HEK293T (cell line): ENCODE data around the gene SMURF1.

Source experiments
- CTCF ChIA-PET: fragments of 350-600 bp; formaldehyde crosslinking; extraction: SDS; loops from one replicate; lab custom pipeline; 2021; ENCODE audit warnings: antibody characterized with exemption, inconsistent platforms; lab: Yijun Ruan, JAX
- POLR2A ChIA-PET: fragments of 350-600 bp; formaldehyde crosslinking; extraction: SDS; loops from one replicate; lab custom pipeline; 2020; ENCODE audit warnings: antibody characterized with exemption, inconsistent platforms; lab: Yijun Ruan, JAX
- DNase-seq: peaks from one replicate; pipeline ENCODE4 v3.0.0; 2012; ENCODE audit warnings: mixed read lengths; ENCODE audit errors: extremely low spot score
- ARNT ChIP-seq: fragments of 450-650 bp; IDR thresholded peaks from 2 replicates; pipeline ENCODE4 v1.6.1; 2017; ENCODE audit warnings: mild to moderate bottlenecking
- BHLHE40 ChIP-seq: fragments of 450-650 bp; IDR thresholded peaks from 2 replicates; pipeline ENCODE4 v1.6.1; 2016; ENCODE audit warnings: mild to moderate bottlenecking, moderate library complexity, borderline replicate concordance
- CTBP1 ChIP-seq: fragments of 450-650 bp; IDR thresholded peaks from 2 replicates; pipeline ENCODE4 v1.6.1; 2016; ENCODE audit warnings: borderline replicate concordance
- ELF4 ChIP-seq: fragments of 450-650 bp; IDR thresholded peaks from 2 replicates; pipeline ENCODE4 v1.6.1; 2017; ENCODE audit warnings: antibody characterized with exemption
- FOXA1 ChIP-seq: fragments of 450-650 bp; IDR thresholded peaks from 2 replicates; pipeline ENCODE4 v1.6.1; 2016; ENCODE audit warnings: mild to moderate bottlenecking
- FOXK2 ChIP-seq: fragments of 450-650 bp; IDR thresholded peaks from 2 replicates; pipeline ENCODE4 v1.6.1; 2016; ENCODE audit warnings: mild to moderate bottlenecking
- FOXM1 ChIP-seq: fragments of 450-650 bp; IDR thresholded peaks from 2 replicates; pipeline ENCODE4 v1.6.1; 2017; ENCODE audit warnings: mild to moderate bottlenecking, borderline replicate concordance
- HDGF ChIP-seq: fragments of 450-650 bp; IDR thresholded peaks from 2 replicates; pipeline ENCODE4 v1.6.1; 2017; ENCODE audit warnings: antibody characterized with exemption, borderline replicate concordance
- L3MBTL2 ChIP-seq: fragments of 450-650 bp; conservative IDR thresholded peaks from 2 replicates; pipeline ENCODE4 v1.6.1; 2016; ENCODE audit warnings: mild to moderate bottlenecking
- LEF1 ChIP-seq: fragments of 450-650 bp; IDR thresholded peaks from 2 replicates; pipeline ENCODE4 v1.6.1; 2017; ENCODE audit warnings: mild to moderate bottlenecking, borderline replicate concordance
- NFRKB ChIP-seq: fragments of 450-650 bp; IDR thresholded peaks from 2 replicates; pipeline ENCODE4 v1.6.1; 2016; ENCODE audit warnings: mild to moderate bottlenecking, moderate library complexity
- PKNOX1 ChIP-seq: fragments of 450-650 bp; IDR thresholded peaks from 2 replicates; pipeline ENCODE4 v1.6.1; 2016
- SP1 ChIP-seq: fragments of 450-650 bp; IDR thresholded peaks from 2 replicates; pipeline ENCODE4 v1.6.1; 2017
- SUZ12 ChIP-seq: fragments of 450-650 bp; IDR thresholded peaks from 2 replicates; pipeline ENCODE4 v1.6.1; 2016; ENCODE audit warnings: mild to moderate bottlenecking
- TARDBP ChIP-seq: fragments of 450-650 bp; IDR thresholded peaks from 2 replicates; pipeline ENCODE4 v1.6.1; 2016
- ZNF384 ChIP-seq: fragments of 450-650 bp; IDR thresholded peaks from 2 replicates; pipeline ENCODE4 v1.6.1; 2016

Gene SMURF1

GRCh38 chr7:99097730-99098129, 46.2 kb downstream of the SMURF1 start:
- POLR2A ChIA-PET: no interaction called here
- TF ChIP-seq SUZ12: no peak
- TF ChIP-seq TARDBP: no peak
- TF ChIP-seq NFRKB: no peak
- TF ChIP-seq FOXK2: no peak
- TF ChIP-seq HDGF: no peak
- TF ChIP-seq ZNF384: no peak
- no peak for TF ChIP-seq BHLHE40
- TF ChIP-seq L3MBTL2: no peak
- no peak for TF ChIP-seq FOXM1
- no peak for TF ChIP-seq LEF1
- no peak for TF ChIP-seq ELF4
- TF ChIP-seq ARNT: no peak
- no peak for TF ChIP-seq CTBP1
- no peak for TF ChIP-seq FOXA1
- no peak for TF ChIP-seq SP1
- no peak for TF ChIP-seq PKNOX1
- no peak for DNase-seq
- CTCF ChIA-PET: no interaction called here

- POLR2A ChIA-PET: no interaction called here
Measured at GRCh38 chr7:99096124-99096887, 47.6 kb downstream of the SMURF1 start.

GRCh38 chr7:99095698-99096097, 48.2 kb downstream of the SMURF1 start:
- no peak for DNase-seq
- no peak for TF ChIP-seq ZNF384
- TF ChIP-seq FOXA1: no peak
- TF ChIP-seq SP1: no peak
- no peak for TF ChIP-seq LEF1
- no peak for TF ChIP-seq FOXM1
- TF ChIP-seq BHLHE40: no peak
- TF ChIP-seq L3MBTL2: no peak
- no peak for TF ChIP-seq PKNOX1
- no peak for TF ChIP-seq NFRKB
- TF ChIP-seq TARDBP: no peak
- no peak for TF ChIP-seq CTBP1
- TF ChIP-seq SUZ12: no peak
- TF ChIP-seq ARNT: no peak
- no peak for TF ChIP-seq ELF4
- CTCF ChIA-PET: no interaction called here
- POLR2A ChIA-PET: no interaction called here

More at GRCh38 chr7:99096124-99096887, 47.6 kb downstream of the SMURF1 start:
- DNase-seq: no peak
- CTCF ChIA-PET: no interaction called here
- TF ChIP-seq LEF1: no peak
- TF ChIP-seq BHLHE40: no peak
- no peak for TF ChIP-seq FOXK2
- TF ChIP-seq FOXM1: no peak
- no peak for TF ChIP-seq HDGF
- TF ChIP-seq SP1: no peak
- no peak for TF ChIP-seq L3MBTL2
- no peak for TF ChIP-seq FOXA1
- no peak for TF ChIP-seq ELF4
- no peak for TF ChIP-seq SUZ12
- no peak for TF ChIP-seq NFRKB
- no peak for TF ChIP-seq PKNOX1
- TF ChIP-seq CTBP1: no peak
- TF ChIP-seq ZNF384: no peak
- TF ChIP-seq ARNT: no peak
- TF ChIP-seq TARDBP: no peak

GRCh38 chr7:99094401-99094800, 49.5 kb downstream of the SMURF1 start:
- no peak for DNase-seq
- TF ChIP-seq FOXK2 (no peak), BHLHE40 (no peak), PKNOX1 (no peak), FOXA1 (no peak)
- CTCF ChIA-PET: no interaction called here
- POLR2A ChIA-PET: no interaction called here

- POLR2A ChIA-PET: no interaction called here
- no peak for TF ChIP-seq FOXK2
- TF ChIP-seq CTBP1: no peak
- TF ChIP-seq PKNOX1: no peak
- TF ChIP-seq FOXA1: no peak
- no peak for TF ChIP-seq SP1
- no peak for TF ChIP-seq HDGF
- no peak for TF ChIP-seq BHLHE40
- no peak for TF ChIP-seq ZNF384
- no peak for TF ChIP-seq ELF4
- no peak for TF ChIP-seq NFRKB
- TF ChIP-seq TARDBP: no peak
- no peak for TF ChIP-seq L3MBTL2
- TF ChIP-seq LEF1: no peak
- no peak for TF ChIP-seq ARNT
- no peak for TF ChIP-seq FOXM1
- TF ChIP-seq SUZ12: no peak
- CTCF ChIA-PET: no interaction called here
- no peak for DNase-seq
Measured at GRCh38 chr7:99092064-99092720, 51.7 kb downstream of the SMURF1 start.
